HG03460 (cell line): ENCODE results near the gene SEMA6D.

Experiments
- ATAC-seq: cut with Tn5 transposase; IDR thresholded peaks from one replicate; pipeline ENCODE4 v1.9.1; 2021; ENCODE audit not compliant: unreplicated experiment

SEMA6D gene

GRCh38 chr15:47820747-47821319 lies 103.5 kb downstream of the SEMA6D start:
- no peak for ATAC-seq

DNA sequence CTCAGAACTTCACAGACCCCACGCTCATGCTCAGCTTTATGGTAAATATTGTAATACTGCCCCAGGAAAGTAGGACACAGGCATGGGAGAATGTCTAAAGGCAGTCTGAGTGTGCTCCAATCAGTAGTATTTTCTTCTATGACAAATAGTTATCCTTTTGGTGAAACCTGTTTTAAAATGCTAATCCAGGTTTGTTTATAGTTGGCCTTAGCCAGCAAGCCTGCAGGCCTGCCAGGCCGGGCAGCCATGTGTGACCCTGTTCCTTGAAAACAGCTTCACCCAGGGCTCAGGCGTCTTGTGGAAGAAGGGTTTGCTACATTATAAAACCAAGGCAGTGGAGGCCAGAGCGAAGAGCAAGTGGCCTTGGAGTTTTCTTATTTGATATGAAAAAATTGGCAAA lies 104.7 kb downstream of the SEMA6D start:
- no peak for ATAC-seq
